ENCODE data around the gene NGEF. TPM values are rescaled to one million over a fixed set of nuclear protein-coding genes. Genes with fewer than 3 reads are reported as not detected.
A peak's percentile ranks its signal among the peaks of the same experiment; 100 is the strongest.

Gene NGEF
- total RNA-seq, 1 experiment from 2014 or later, result 71.3 TPM

DNA sequence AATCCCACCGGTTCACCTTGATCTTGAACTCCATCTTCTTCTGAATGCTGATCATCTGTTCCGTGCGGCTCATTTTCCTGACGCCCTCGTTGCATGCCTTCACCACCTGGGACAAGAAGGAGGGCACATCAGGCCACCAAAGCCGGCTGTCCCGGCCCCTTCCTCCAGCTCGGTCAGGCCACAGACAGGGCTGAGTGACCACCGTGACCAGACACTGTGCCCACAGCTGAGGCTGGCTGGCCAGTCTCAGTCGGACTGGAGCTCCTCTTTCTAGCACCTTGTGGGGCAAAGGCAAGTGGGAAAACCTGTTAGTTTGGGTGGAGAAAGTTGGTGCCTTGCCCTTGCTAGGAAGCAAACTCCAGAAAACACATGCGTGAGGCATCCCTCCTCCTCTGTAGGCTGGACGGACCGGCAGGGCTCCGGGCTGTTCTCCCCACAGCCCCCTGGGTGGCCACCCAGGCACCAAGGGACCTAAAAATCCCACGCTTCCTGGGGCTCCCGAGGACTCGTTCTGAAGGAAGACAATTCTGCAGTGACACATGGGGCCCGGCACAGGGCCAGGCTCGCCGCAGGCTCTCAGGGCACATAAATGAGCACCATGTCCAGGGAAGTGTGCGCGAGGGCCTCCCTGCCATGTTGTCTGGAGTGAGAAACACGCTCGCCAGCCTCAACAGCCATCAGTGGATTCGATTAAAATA, 127.6 kb downstream of the NGEF start:
- ATAC-seq (peak; percentile 13; the same call in 1 of the 2 replicates), DNase-seq (peak; percentile 60)
- Histone ChIP-seq H3K4me2 (ENCODE audit: low read length) (no peak overlapping the region), H3K79me2 (ENCODE audit: low read length) (no peaks in the 10 kb centered on the region), H3K9ac (ENCODE audit: low read length) (no peak overlapping the region), H3K4me1 (ENCODE audit: insufficient read depth, low read length) (peaks cover 10% of the 10 kb centered on the region; the same call in 1 of the 2 replicates), H3F3A (ENCODE audit: low read length, unreplicated experiment) (no peaks in the 10 kb centered on the region), H2AFZ (ENCODE audit: low read length) (no peak overlapping the region), H3K27ac (ENCODE audit: low read length) (no peak overlapping the region), H3K9me3 (ENCODE audit: low read length) (no peaks in the 10 kb centered on the region), H4K20me1 (ENCODE audit: low read length) (no peaks in the 10 kb centered on the region), H3K9me2 (replicated peaks; ENCODE audit: low read length) (no peaks in the 10 kb centered on the region), H3K36me3 (ENCODE audit: low read depth, low read length) (peaks cover 10% of the 10 kb centered on the region), H3K27me3 (ENCODE audit: low read length) (no peaks in the 10 kb centered on the region), H3K4me3 (ENCODE audit: low read length) (no peak overlapping the region)
- ChIA-PET CTCF (no interaction called here), POLR2A (ENCODE audit: unreplicated experiment) (no interaction called here)
- BruUV-seq (replicated peaks), result no TSS peak
- intact Hi-C loops (cut with micrococcal nuclease), result no loop called here
- TF ChIP-seq EZH2 (IDR thresholded peaks at IDR 0.05; ENCODE audit: low read length, unreplicated experiment) (no peak), EZH2phosphoT487 (IDR thresholded peaks at IDR 0.05; ENCODE audit: borderline replicate concordance, low read length) (no peak)
- TF ChIP-seq, protein P1, sequence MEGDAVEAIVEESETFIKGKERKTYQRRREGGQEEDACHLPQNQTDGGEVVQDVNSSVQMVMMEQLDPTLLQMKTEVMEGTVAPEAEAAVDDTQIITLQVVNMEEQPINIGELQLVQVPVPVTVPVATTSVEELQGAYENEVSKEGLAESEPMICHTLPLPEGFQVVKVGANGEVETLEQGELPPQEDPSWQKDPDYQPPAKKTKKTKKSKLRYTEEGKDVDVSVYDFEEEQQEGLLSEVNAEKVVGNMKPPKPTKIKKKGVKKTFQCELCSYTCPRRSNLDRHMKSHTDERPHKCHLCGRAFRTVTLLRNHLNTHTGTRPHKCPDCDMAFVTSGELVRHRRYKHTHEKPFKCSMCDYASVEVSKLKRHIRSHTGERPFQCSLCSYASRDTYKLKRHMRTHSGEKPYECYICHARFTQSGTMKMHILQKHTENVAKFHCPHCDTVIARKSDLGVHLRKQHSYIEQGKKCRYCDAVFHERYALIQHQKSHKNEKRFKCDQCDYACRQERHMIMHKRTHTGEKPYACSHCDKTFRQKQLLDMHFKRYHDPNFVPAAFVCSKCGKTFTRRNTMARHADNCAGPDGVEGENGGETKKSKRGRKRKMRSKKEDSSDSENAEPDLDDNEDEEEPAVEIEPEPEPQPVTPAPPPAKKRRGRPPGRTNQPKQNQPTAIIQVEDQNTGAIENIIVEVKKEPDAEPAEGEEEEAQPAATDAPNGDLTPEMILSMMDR (conservative IDR thresholded peaks at IDR 0.05; ENCODE audit: low read depth, low read length), result no peak

DNA sequence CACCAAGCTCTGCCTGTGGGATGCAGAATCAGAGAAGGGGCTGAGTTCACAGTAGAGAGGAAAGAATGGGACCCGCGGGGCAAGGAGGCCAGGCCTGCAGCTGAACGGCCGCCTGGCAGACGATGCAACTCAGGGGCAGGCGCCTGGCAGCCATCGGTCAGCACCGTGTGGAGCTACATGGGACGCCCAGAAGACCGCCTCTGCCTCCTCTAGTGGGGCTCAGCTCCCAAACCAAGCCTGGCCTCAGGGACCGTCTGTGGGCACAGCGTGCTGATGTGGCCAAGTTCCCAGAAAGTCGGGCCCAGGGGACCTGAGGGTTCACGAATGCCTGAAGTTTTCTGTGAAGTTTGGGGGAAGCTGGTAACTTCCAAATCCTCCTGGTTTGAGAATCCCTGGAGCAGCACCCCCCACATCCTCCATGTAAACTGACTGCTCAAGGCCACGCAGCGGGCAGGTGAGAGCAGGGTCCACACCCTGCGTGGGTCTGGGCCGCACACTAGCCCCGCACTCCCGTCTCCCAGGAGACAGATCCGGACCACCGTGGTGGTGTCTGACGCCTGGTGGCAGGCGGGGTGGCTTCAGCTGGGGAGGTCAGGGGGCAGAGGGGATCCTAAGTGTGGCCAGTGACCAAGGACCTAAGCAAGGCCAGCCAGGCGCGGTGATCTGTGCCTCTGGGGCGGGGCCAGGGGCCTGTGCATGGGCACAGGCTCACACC, 128.3 kb downstream of the NGEF start:
- Histone ChIP-seq H3K36me3 (ENCODE audit: low read depth, low read length) (peaks cover 10% of the 10 kb centered on the region), H3K9me3 (ENCODE audit: low read length) (no peaks in the 10 kb centered on the region), H3K9me2 (replicated peaks; ENCODE audit: low read length) (no peaks in the 10 kb centered on the region), H3K4me2 (ENCODE audit: low read length) (no peak overlapping the region), H3K79me2 (ENCODE audit: low read length) (no peaks in the 10 kb centered on the region), H3K4me3 (ENCODE audit: low read length) (no peak overlapping the region), H4K20me1 (ENCODE audit: low read length) (no peaks in the 10 kb centered on the region), H3F3A (ENCODE audit: low read length, unreplicated experiment) (no peaks in the 10 kb centered on the region), H2AFZ (ENCODE audit: low read length) (no peak overlapping the region), H3K4me1 (ENCODE audit: insufficient read depth, low read length) (peaks cover 10% of the 10 kb centered on the region; the same call in 1 of the 2 replicates), H3K27ac (ENCODE audit: low read length) (no peak overlapping the region), H3K27me3 (ENCODE audit: low read length) (no peaks in the 10 kb centered on the region), H3K9ac (ENCODE audit: low read length) (no peak overlapping the region)
- BruUV-seq (replicated peaks), result no TSS peak
- no peak for ATAC-seq
- CTCF ChIA-PET, result no interaction called here
- TF ChIP-seq, protein P1 (conservative IDR thresholded peaks at IDR 0.05; ENCODE audit: low read depth, low read length), result no peak
- TF ChIP-seq EZH2phosphoT487 (IDR thresholded peaks at IDR 0.05; ENCODE audit: borderline replicate concordance, low read length), result no peak
- TF ChIP-seq EZH2 (IDR thresholded peaks at IDR 0.05; ENCODE audit: low read length, unreplicated experiment), result no peak
- no peak for DNase-seq
- intact Hi-C loops (cut with micrococcal nuclease), result no loop called here
- POLR2A ChIA-PET (ENCODE audit: unreplicated experiment), result no interaction called here

DNA sequence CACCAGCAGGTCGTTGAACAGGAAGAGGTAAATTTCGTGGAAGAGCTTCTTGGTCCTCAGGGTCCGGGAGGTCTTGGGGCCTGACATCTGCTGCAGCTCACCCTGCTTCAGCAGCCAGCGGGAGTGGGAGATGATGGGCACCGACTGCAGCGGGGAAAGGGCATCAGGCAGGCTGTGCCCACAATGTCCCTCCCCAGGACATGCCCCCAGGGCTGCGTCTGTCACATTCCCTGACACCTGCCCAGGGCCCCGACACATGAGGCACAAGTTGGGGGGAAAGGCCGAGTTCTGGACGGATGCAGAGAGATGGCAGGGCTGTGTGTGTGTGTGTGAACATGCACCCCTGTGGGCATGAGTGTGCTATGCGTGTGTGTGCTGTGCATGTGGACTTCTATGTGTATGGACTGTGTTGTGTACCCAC, 129.0 kb downstream of the NGEF start:
- Histone ChIP-seq H3K9me3 (ENCODE audit: low read length) (no peaks in the 10 kb centered on the region), H3K36me3 (ENCODE audit: low read depth, low read length) (peaks cover 10% of the 10 kb centered on the region), H3F3A (ENCODE audit: low read length, unreplicated experiment) (no peaks in the 10 kb centered on the region), H3K9ac (ENCODE audit: low read length) (no peak overlapping the region), H3K4me2 (ENCODE audit: low read length) (no peak overlapping the region), H3K79me2 (ENCODE audit: low read length) (peaks cover 5% of the 10 kb centered on the region; the same call in 1 of the 2 replicates), H3K27me3 (ENCODE audit: low read length) (no peaks in the 10 kb centered on the region), H3K4me3 (ENCODE audit: low read length) (no peak overlapping the region), H3K4me1 (ENCODE audit: insufficient read depth, low read length) (peaks cover 10% of the 10 kb centered on the region; the same call in 1 of the 2 replicates), H4K20me1 (ENCODE audit: low read length) (no peaks in the 10 kb centered on the region), H2AFZ (ENCODE audit: low read length) (no peak overlapping the region), H3K27ac (ENCODE audit: low read length) (no peak overlapping the region), H3K9me2 (replicated peaks; ENCODE audit: low read length) (no peaks in the 10 kb centered on the region)
- TF ChIP-seq, protein P1 (conservative IDR thresholded peaks at IDR 0.05; ENCODE audit: low read depth, low read length), result no peak
- TF ChIP-seq EZH2phosphoT487 (IDR thresholded peaks at IDR 0.05; ENCODE audit: borderline replicate concordance, low read length) (no peak), EZH2 (IDR thresholded peaks at IDR 0.05; ENCODE audit: low read length, unreplicated experiment) (no peak)
- ChIA-PET POLR2A (ENCODE audit: unreplicated experiment) (no interaction called here), CTCF (no interaction called here)
- BruUV-seq (replicated peaks), result no TSS peak
- DNase-seq (no peak), ATAC-seq (no peak)
- intact Hi-C loops (cut with micrococcal nuclease), result no loop called here
